Ovary (tissue), 3 donors: Measurements from ENCODE around the gene APC.

Experiments used
- CTCF ChIP-seq, 3 donors: fragments of 450-650 bp in 2 of 3; fragments of 200-600 bp in 1 of 3; IDR thresholded peaks; one replicate each; pipeline versions ENCODE4 v1.5.1 to v1.8.0; 2016 to 2022; ENCODE audit warnings: antibody characterized with exemption in 3 of 3, mild to moderate bottlenecking in 1 of 3
- EP300 ChIP-seq: sonication (generic); formaldehyde crosslinking; IDR thresholded peaks from one replicate; pipeline ENCODE4 v1.6.1; 2017; ENCODE audit warnings: antibody characterized with exemption
- POLR2A ChIP-seq: fragments of 450-650 bp; IDR thresholded peaks from one replicate; pipeline ENCODE4 v1.6.1; 2017; ENCODE audit warnings: antibody characterized with exemption, mild to moderate bottlenecking, moderate library complexity
- donor health status: DM: no; HTN: no; CAD: no.

GRCh38 chr5:112717506-112718082 lies 20.1 kb upstream of the APC start:
- TF ChIP-seq CTCF (IDR thresholded peaks at IDR 0.05) (no peak), POLR2A (no peak), EP300 (no peak)
